Left cardiac atrium (tissue), 4 donors: ENCODE measurements around the gene SEMA4A. TPM values are rescaled to one million over a fixed set of nuclear protein-coding genes. Genes with fewer than 3 reads are reported as not detected.
"Not testable (repeated sequence)": the region's sequence is repeated elsewhere in the genome, so short reads cannot be mapped to it uniquely, and the experiment has no call there.

Source experiments
- ATAC-seq, 2 donors: fragments of 200-7000 bp; cut with Tn5 transposase; one replicate each; pipeline ENCODE4 v1.9.1; 2020; ENCODE audit warnings: mild to moderate bottlenecking in 2 of 2, moderate library complexity in 2 of 2
- DNase-seq: peaks from one replicate; pipeline ENCODE4 v3.0.0-alpha.2; 2020
- intact Hi-C, 2 donors: fragments of 100-400 bp; cut with DNase I; formaldehyde crosslinking; loops; one replicate each; pipeline versions ENCODE4 v1.14.1 to v1.15.1; 2022 to 2023
- long read RNA-seq: library from polyadenylated mRNA; unstranded; transcript quantifications from one replicate; pipeline ENCODE4 v2.0.0, GENCODE V29; 2021
- total RNA-seq, 2 donors: library from RNA; stranded (reverse); fragmentation: NEBNext Ultra II Directional; extraction: Animal tissue kit (Norgen Biotek cat#: 25700); gene quantifications; one replicate each; pipeline ENCODE4 v1.2.1, GENCODE V29; 2021
- donor health status: DM: no; HTN: yes; CAD: no.
- donor health status: DM: no; HTN: yes; CAD: no; lungs with severe emphysema.
- donor health status: DM: yes; HTN: yes; CAD: no.
- donor health status: Dilated cardiomyopathy.

The SEMA4A gene
- 1 to 10 TPM; 2.7 to 3.8 TPM for total RNA-seq
- long read RNA-seq, partial matches to known transcripts, result 2 of 2 reads
- long read RNA-seq, other reads (novel, unspliced or antisense), result 0 of 2 reads

DNA sequence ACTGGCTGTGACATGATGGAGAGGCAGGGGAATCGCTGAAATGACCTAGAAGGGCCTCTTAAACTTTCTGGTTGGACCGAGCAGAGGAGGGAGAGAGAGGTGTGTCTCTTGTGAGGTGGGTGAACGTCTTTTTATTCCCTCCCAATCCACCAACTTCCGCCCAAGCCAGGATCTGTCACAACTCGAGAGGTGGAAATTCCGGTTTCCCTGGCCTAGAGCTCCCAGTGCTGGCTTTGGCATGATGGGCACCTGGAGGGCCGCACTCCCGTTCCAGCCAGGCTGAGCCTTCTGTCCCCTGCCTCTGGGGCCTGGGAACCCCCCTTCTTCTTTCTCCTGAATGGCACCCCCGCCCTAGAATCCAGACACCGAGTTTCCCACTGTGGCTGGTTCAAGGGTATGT lies at the start of gene SEMA4A:
TSS of gene SEMA4A (plus strand) at position 224 of the 400 bp plus-strand sequence. CDS start 994 bp downstream, outside the sequence.
- DNase-seq (no peak), ATAC-seq (no peak)
- intact Hi-C loops, result no loop called here

GRCh38 chr1:156104065-156104810 lies 49.1 kb upstream of the SEMA4A start:
- DNase-seq (peak; percentile 87), ATAC-seq (peak; percentile 66 to 75)
- intact Hi-C loops, result no loop called here

DNA sequence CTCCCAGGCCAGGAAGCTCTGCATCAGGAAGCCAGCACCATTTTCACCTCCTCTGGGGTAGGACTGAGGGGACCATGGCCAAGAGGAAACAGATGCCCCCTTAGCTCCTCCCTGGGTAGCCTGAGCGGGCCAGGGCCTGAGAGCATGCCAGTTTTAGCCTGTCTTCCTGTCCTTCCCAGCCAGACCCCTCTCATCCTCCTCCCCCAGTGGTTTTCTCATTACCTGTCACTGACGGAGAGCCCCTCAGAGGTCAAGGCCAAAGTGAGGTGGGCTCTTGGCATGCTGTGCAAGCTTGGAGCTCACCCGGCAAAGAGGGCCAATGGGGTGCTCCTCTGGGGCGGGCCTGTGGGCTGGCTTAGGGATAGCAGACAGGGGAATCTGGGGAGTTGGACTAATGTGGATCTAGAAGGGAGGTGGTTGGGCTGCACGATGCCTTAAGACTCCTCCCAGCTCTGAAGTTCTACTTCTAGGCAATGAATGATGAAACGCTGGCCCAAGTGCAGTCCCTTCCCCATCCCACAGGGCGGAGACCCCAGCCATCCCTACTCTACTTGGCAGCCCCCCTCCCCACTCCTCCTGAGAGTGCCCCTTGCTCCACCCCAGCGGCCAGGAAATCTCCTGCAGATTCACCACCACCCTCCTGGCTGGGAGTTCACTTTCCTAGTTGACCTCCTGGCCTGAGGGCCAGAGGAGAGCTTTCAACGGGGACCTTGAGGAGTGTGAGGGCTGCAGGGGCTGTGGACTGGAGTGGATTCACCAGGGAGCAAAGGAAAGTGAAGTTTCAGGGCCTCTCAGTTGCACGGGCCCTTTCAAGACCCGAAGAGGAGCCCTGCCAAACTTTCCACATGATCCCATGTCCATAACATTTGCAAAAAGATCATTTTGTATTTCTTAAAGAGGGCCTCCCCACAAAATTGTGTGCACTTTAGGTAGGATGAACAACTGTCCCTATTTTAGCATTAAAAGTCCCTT lies 48.2 kb upstream of the SEMA4A start:
- intact Hi-C loops, result no loop called here
- no peak for DNase-seq
- peak in 1 of 2 donors; percentile 32 for ATAC-seq

DNA sequence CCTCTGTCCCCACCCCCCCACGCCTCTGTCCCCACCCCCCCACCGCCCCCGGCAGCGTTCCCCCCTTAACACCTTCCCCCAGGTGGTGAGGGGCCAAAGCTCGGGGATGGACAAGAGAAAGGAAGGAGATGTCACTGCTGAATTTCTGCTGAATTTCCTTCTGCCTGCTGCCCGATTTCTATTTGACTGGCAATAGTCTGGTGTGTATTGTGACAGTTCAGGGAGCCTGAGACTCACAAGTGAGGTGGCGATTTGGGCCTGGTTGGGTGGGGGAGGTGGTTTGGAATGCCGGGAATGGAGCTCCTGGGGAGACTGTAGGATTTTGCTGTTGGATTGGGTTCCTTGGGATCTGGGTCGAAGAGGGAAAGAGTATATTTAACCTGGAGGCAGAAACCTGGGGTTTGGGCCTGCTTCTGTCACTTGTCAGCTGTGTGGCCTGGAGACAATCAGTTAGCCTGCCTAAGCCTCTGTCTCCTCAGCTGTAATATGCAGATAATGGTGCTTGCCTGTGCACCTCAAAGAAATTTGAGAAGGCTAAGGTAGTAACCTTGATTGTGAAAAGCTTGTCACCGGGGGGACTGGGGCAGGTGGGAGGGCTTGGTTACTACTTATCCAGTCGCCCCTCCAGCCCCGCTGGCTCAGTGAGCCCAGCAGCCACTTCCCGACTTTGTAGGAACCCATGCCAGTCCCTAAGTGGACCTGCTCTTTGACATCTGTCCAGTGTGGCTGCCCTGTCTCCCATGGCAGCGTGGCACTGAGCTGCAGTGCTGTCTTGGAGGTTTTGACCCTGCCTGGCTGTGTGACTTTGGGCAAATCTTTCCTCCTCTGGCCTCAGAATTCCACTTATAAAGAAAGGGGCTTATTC lies 46.5 kb upstream of the SEMA4A start:
- ATAC-seq (peak in 1 of 2 donors; percentile 1), DNase-seq (peak; percentile 44)
- intact Hi-C loops, result no loop called here

- intact Hi-C loops, result no loop called here
- DNase-seq, result no peak
- no peak for ATAC-seq
Observed at GRCh38 chr1:156108057-156108456, 45.3 kb upstream of the SEMA4A start.

GRCh38 chr1:156108664-156109241 lies 44.6 kb upstream of the SEMA4A start:
- intact Hi-C loops, result no loop called here
- ATAC-seq (no peak), DNase-seq (no peak)

DNA sequence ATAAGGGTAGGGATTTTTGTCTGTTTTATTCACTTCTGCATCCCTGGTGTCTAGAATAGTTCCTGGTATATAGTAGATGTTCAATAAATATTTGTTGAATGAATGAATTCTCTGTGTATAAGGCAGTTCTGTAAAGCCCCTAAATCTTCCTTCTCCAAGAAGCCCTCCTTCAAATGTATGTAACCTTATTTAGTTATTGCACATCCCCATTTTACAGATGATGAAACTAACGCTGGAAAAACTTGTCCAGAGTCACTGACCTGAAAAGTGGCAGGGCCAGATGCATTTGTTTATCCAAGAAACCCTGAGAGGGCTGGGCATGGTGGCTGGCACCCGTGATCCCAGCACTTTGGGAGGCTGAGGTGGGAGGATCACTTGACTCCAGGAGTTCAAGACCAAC lies 43.1 kb upstream of the SEMA4A start:
- no peak for ATAC-seq

GRCh38 chr1:156111355-156111962 lies 41.9 kb upstream of the SEMA4A start:
- no peak for ATAC-seq
- DNase-seq, result no peak
- intact Hi-C loops, result no loop called here

More for the DNA sequence above, 43.1 kb upstream of the SEMA4A start:
- DNase-seq, result no peak
- intact Hi-C loops, result no loop called here

GRCh38 chr1:156112276-156113137 lies 40.9 kb upstream of the SEMA4A start:
- ATAC-seq (no peak), DNase-seq (no peak)
- intact Hi-C loops, result no loop called here

DNA sequence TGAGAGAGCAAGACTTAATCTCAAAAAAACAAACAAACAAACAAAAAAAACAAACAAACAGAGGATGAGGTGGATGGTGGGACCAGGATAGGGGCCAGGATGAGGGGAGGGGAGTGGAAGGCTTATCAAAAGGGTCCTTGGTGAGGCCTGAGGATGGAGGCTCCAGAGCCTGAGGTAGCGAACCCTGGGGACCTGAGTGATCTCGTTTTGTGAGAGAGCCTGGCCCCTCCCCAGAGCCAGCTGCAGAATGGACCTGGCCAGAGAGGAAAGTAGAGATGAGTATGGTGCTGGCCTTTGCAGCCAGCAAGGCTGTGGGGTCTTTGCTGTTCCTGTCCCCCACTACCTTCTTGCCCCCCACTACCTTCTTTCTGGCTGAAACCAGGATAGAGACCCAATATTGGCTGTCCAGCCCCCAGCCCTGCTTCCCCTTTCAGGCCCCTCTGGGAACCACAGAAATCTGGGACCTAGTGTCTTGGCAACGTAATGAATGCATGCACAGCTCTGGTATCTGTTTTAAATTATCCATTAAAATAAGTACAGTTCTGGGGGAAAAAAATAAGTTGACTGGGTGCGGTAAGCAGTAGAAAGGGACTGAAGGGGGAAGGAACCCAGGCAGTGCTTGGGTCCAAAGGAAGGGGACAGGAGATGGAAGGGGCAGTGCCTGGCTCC lies 40.0 kb upstream of the SEMA4A start:
- intact Hi-C loops, result no loop called here
- ATAC-seq, result no peak

GRCh38 chr1:156114101-156114918 lies 39.1 kb upstream of the SEMA4A start, which contains the start of gene LMNA:
Gene LMNA, plus strand, starts transcription at chr1:156114711. Its CDS starts 208 bp downstream, at chr1:156114919.
- ATAC-seq, result peak; percentile 88 to 91
- intact Hi-C loops, result no loop called here
- DNase-seq, result peak; percentile 95

More for the DNA sequence above, 40.0 kb upstream of the SEMA4A start:
- DNase-seq, result no peak

DNA sequence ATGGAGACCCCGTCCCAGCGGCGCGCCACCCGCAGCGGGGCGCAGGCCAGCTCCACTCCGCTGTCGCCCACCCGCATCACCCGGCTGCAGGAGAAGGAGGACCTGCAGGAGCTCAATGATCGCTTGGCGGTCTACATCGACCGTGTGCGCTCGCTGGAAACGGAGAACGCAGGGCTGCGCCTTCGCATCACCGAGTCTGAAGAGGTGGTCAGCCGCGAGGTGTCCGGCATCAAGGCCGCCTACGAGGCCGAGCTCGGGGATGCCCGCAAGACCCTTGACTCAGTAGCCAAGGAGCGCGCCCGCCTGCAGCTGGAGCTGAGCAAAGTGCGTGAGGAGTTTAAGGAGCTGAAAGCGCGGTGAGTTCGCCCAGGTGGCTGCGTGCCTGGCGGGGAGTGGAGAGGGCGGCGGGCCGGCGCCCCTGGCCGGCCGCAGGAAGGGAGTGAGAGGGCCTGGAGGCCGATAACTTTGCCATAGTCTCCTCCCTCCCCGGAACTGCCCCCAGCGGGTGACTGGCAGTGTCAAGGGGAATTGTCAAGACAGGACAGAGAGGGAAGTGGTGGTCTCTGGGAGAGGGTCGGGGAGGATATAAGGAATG lies 38.4 kb upstream of the SEMA4A start:
- ATAC-seq, result peak; percentile 37 to 42
- no peak for DNase-seq
- intact Hi-C loops, result no loop called here

GRCh38 chr1:156115514-156116374 lies 37.6 kb upstream of the SEMA4A start:
- intact Hi-C loops, result no loop called here
- DNase-seq (peak; percentile 66), ATAC-seq (peak; percentile 13 to 45)

DNA sequence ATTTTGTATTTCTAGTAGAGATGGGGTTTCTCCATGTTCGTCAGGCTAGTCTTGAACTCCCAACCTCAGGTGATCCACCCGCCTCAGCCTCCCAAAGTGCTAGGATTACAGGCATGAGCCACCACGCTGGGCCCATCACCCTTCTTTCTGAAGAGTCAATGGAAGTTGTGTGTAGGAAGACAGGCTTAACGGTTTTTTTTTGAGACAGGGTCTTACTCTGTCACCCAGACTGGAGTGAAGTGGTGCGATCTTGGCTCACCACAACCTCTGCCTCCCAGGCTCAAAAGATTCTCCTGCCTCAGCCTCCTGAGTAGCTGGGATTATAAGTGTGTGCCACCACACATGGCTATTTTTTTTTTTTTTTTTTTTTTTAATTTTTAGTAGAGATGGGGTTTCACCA lies 36.7 kb upstream of the SEMA4A start:
- DNase-seq, ATAC-seq, intact Hi-C loops: not testable (repeated sequence)
